Activated gamma-delta T cell (primary cell): ENCODE measurements around the gene CD34.
"Not testable (repeated sequence)": the region's sequence is repeated elsewhere in the genome, so short reads cannot be mapped to it uniquely, and the experiment has no call there.

Source experiments
- DNase-seq: peaks from one replicate; lab custom pipeline; 2025; lab: John Stamatoyannopoulos, UW

CD34 gene

GRCh38 chr1:207926984-207927383, 16.1 kb upstream of the CD34 start:
- DNase-seq: no peak

DNA sequence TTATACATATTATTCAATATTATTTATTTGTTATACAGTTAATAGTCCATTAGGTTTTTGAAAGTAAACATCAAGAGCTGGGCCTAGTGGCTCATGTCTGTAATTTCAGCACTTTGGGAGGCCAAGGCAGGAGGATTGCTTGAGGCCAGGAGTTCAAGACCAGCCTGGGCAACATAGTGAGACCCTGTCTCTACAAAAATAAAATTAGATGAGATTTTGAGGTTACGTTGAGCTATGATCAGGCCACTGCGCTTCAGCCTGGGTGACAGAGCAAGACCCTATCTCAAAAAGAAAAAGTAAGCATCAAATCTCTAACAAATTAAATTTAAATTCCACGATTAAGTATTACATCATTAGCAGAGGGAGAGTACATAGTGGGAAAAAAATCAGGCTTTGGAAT, 15.0 kb upstream of the CD34 start:
- DNase-seq: not testable (repeated sequence)

- no peak for DNase-seq
These were observed 14.3 kb upstream of the CD34 start for GRCh38 chr1:207925210-207925609.

DNA sequence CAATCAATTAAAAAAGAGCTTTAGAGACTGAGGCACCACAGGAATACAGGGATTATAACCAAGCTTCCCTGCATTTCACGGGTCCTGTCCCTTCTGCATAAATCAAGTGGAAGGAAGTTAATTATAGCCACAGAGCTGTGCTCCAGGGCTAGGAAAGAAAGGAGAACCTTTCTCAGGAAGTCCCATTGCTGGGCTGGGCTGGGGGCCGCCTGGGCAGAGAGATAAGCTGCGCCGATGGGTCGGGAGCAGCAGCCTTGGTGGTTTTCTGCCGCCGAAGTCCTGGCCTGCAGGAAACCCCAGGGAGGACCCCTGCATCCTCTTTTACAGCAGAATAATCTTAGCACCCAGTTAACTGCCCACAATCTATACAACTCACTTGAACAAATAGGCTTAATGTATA, 12.6 kb upstream of the CD34 start:
- DNase-seq: no peak

DNA sequence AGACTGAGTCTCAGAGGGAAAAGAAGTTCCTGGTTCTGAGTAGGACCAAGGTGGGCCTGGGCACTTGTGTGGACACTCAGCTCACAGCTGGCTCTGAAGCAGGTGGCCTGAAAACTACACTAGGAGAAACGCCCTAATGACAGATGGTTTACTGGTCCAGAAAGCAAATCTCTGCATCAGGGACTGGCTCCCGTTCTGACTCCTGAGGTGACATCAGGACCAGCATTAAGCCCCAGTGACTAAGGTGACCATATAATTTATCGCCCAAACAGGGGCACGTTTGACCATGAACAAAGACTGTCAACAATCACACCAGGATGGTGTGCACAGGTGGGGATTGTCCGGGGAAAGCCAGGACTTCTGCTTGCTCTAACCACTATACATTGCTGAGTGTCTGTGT, 12.2 kb upstream of the CD34 start:
- no peak for DNase-seq

- no peak for DNase-seq
These were observed 11.6 kb upstream of the CD34 start for GRCh38 chr1:207922554-207922953.

DNA sequence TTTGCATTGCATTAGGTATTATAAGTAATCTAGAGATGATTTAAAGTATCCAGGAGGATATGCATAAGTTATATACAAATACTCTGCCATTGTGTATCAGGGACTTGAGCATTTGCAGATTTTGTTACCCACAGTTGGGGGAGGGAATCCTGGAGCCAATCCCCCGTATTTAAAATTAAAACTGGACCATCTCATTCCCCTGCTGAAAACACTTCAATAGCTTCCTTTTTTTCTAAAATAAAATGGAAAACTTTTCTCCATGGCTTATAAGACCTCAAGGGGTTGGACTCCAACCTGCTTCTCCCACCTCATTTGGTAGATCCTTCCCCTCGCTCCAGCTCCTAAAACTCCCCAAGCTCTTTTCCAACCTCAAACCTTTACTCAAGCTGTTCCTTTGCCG, 10.4 kb upstream of the CD34 start:
- no peak for DNase-seq

DNA sequence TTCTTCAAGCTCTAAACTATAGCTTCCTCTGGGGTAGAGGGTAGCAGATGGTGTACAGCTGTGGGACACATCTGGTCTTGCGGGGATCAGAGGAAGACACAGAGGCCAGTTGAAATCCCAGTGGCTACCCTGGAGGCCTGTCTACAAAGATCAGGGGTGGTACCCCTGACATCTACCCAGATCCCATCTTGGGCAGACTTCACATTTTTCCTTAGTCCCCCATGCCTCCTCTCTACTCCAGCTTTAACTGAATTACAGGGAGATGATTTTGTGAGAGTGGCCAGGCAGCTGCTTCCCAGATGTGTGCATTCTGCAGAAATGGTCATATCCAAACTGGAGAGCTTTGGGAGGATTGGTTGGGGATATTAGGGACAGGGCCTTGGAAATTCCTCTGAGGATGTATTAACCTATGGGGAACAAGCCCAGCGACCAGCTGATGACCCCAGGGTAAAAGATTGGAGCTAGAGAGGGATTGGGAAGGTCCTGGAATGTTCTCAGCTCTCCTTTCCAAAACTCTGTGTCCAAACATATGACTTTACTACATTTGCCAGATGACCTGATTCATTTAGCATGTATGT, 9.6 kb upstream of the CD34 start:
- no peak for DNase-seq

DNA sequence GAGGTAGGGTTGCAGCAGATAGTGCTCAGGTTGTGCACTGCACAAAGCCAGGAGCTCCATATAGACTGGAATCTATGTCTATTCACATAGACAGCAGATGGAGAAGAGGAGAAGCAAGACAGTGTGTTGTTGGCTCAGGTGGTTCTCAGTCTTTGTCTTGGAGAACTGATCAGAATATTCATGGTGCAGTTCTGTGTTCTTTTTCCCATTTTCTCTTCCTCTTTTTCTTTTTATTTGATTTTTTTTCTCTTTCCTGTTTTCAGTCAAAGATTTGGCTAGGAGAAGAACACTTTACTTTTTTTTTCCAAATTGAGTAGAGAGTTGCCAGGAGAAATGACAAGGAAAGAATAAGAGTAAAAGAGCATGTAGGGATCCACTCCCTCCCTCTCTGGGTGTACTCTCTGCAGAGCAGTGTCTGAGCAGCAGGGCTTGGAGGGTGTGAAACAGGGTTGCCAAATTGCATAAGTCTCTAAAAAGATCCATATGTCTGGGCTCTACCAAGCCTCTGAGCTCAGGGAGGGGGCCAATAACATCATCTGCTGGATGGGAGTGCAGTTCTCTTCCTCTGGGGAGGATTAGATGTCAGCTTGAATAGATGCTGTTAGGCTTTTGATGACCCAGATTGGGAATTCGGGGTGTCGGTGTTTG, 8.7 kb upstream of the CD34 start:
- DNase-seq: no peak

DNA sequence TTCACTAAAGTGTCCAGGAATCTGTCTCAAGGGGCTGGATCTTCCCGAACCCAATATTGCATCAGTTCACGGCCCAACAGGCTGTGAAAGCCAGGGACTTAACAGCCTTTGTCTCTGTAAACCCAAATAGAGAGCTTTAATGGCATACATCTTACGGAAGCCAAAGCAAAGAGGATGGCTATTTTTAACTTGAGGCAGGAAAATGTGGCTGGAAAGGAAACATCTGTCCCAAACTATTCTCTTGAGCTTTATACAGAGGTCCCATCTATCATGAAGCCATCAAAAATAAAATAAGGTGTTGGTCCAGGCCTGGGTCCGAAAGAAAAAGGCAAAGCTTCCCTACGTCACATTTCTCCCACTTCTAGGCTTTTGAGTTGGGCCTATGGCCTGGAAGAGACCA, 7.7 kb upstream of the CD34 start:
- no peak for DNase-seq

DNA sequence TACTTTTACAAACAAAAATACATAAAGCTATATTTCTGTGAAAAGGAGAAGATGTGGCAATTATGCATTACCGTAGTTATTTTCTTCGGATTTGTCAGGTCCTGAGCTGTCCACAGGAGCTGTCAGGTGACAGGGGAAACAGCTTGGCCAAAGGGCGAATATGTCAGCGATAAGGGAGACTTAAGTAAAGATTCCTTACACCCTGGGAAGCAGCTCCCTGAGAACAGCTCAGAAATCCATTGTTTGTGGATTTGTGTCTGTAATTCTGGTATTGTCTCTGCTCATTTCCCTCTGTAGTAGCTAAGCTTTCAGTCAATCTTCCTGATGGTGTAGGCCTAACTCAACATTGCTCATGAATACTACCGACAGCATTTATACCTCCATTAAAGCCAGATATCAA, 7.1 kb upstream of the CD34 start:
- no peak for DNase-seq

DNA sequence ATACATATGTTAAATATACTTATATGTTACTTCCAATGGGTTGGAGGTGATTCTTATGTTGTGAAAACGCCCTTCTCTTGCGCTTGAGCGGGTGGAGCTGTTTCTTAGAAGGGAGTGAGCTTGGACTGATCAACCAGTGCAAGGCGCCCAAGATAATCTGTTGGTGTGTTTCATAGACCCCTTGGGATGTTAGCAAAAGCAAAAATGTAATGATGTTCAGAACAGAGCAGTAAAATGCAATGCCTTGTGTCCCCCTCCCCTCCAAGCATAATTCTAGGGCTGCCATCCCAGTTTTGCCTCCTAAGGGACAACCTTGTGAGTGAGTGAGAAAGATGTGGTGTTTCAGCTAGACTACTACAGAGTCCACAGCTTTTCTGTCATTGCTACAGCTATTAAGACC, 6.2 kb upstream of the CD34 start:
- DNase-seq: no peak

- no peak for DNase-seq
These were observed 3.0 kb upstream of the CD34 start for GRCh38 chr1:207913951-207914350.

GRCh38 chr1:207911856-207912760, 1.2 kb upstream of the CD34 start:
- DNase-seq: no peak

DNA sequence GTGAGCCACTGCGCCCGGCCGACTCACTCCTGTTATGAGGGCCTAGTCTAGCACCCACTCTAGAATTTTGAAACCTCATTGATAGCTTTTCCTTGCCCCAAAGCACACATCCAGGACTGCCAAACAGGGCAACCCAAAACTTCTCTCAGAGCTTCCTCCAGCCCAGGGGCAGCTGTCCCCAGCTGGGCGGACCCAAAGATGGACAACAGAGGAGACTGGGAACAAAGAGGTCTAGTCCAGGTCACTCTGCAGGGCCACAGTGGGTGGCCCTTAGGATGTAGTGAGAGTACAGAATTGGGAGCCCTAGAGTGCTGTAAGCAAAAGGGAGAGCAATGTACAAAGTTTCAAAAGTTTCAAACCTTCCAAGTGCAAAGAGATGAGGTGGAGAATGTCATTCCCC, 1.2 kb downstream of the CD34 start:
- no peak for DNase-seq

GRCh38 chr1:207908107-207908734, 2.7 kb downstream of the CD34 start:
- DNase-seq: no peak

- DNase-seq: no peak
These were observed 6.5 kb downstream of the CD34 start for GRCh38 chr1:207904391-207904790.

DNA sequence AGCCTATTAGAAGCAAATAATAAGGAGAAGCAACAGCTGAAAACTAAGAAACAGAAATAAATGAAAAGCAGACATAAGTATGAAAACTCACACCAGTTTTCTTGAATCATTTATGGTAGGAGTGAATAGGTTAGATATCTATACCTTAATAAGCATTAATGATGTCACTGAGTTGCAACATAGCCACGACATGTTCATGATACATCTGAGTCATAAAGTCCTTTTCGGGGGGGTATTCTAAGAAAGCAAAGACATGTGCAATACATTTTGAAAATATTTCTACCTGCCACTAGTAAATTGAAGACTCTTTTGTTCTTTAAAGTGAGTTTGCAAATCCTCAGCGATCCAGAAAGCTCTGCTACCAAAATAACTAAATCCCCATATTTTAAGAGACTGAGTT, 7.2 kb downstream of the CD34 start:
- no peak for DNase-seq

DNA sequence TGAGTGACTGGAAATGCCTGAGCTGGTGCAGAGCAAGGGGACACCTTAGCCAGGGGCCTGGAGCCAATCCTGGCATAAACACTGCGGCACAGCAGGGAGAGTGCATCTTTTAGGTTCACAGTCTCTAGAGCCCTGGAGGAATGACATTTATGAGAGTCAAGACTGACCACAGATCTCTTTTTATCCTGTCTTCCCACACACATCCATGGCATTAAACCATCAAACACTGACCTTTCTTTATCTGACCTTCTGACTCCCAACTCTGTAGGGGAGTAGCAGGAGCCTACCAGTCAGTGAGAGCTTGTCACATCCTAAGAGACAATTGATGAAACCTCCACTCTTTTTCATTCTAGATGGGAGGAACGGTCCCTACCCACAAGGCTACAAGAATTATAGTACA, 7.9 kb downstream of the CD34 start:
- no peak for DNase-seq

- no peak for DNase-seq
These were observed 8.4 kb downstream of the CD34 start for GRCh38 chr1:207902566-207902965.

DNA sequence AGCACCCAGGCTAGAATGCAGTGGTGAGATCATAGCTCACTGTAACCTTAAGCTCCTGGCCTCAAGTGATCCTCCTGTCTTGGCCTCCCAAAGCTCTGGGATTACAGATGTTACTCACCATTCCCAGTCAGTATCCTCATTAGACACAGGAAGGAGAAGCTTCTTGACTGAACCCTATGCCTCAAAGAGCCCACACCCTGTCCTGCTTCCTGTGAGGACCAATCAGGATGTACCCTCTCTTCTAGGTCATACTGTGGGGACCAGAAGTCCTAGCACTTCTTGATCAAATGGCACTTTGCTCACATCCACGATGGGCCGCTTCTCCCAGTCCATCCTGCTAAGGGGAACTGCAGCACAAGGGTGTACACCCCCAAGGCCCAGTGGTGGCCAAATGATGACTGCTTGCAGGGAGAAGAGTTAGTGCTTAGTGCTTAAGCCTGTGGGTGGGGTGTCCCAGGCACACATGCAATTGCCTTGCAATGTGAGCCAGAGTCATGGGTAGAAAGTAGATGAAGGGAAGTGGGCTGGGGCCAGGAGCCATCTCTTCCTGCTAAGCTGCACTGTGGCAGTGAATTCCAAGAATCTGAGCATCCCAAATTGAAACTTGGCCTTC, 9.8 kb downstream of the CD34 start:
- DNase-seq: no peak

GRCh38 chr1:207898836-207899235, 12.1 kb downstream of the CD34 start:
- DNase-seq: no peak
